ENCODE measurements around the gene TBC1D23.
"Not testable (repeated sequence)": the region's sequence is repeated elsewhere in the genome, so short reads cannot be mapped to it uniquely, and the experiment has no call there.

TBC1D23 gene

DNA sequence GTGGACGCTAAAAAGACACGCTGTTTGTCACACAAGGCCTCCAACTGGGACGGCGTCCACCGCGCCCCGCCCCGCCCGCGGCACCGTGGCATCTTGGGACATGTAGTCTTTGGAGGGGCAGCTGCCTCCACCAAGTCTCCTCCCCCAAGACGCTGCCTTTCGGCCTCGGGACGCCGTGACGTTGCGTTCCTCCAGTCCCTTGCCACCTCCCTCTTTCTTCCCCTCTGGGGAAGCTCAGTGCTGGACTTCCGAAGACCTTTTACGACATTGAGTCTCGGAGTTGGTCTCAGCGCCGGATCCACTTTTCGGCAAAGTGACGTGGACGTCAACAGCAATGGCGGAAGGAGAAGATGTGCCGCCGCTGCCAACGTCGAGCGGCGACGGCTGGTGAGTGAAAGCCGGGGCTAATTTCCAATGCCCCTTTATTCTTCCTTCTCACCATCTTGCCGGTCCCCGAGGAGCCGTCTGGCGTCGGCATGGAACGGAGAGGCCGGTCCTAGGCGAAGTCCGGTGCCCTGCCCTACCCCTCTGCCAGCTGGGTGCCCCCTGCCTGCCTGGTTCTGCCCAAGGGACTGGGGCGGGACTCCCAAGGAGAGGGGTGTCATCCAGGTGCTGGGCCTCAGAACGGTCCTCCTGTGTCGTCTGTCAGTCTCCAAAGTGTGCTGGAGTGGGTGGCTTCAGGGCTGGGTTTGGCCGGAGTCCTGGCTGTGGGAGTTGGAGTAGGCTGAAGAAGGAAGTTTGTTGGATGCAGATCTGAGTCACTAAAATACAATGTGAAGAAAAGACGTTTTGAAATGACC, at the start of gene TBC1D23:
Gene TBC1D23, plus strand, starts transcription at position 308 of the 800 bp plus-strand sequence. Its CDS starts 27 bp downstream, at position 335.
- peak; percentile 96 for DNase-seq

DNA sequence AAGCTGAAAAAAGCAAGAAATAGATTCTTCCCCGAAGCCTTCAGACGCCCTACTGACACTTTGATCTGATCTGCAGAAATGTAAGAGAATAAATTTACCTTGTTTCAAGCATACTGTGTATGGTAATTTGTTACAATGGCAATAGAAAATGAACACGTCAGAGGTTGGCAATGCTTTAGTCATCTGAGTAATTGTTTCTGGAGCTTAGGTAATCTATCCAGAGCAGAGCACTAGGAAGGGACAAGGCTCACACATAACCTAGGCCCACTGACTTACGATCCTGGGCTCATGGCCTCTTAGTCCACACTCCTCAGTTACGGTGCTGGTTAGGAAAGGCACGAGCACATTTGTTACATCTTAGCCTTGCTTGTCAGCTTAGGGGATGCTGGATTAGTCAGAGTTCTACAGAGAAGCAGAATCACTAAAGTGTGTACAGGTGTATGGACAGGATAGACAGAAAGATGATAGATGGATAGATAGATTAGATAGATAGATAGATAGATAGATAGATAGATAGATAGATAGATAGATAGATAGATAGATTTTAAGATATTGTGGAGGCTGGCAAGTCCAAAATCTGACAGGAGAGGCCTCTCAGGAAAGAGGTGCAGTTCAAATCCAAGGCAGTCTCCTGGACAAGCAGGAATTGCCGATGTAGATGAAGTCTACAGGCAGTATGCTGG, 46.8 kb upstream of the TBC1D23 start:
- DNase-seq = no peak

GRCh38 chr3:100214574-100214964, 46.2 kb upstream of the TBC1D23 start:
- DNase-seq = no peak

DNA sequence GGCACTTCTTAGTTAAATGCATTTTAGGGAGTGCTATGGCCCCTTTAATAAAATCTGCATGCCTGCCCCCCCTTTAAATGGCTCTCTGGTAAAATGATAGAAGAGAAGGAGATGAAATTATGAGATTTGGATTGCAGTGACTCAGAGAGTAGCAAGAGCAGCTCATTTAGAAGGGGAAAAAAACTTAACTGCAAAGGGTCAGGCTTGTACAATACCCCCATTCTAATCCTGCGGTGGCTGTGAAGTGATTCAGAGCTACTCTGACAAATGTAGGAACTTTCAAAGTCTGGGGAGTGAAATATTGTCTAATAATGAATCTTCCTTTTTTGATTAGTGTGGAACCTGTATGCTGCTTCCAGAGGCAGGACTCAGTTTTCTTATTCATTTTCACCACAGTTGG, 44.1 kb upstream of the TBC1D23 start:
- no peak for DNase-seq

GRCh38 chr3:100221159-100221558, 39.6 kb upstream of the TBC1D23 start:
- no peak for DNase-seq

- DNase-seq = no peak
These were observed 35.6 kb upstream of the TBC1D23 start for GRCh38 chr3:100225193-100225592.

- DNase-seq = no peak
These were observed 34.9 kb upstream of the TBC1D23 start for GRCh38 chr3:100225883-100226282.

DNA sequence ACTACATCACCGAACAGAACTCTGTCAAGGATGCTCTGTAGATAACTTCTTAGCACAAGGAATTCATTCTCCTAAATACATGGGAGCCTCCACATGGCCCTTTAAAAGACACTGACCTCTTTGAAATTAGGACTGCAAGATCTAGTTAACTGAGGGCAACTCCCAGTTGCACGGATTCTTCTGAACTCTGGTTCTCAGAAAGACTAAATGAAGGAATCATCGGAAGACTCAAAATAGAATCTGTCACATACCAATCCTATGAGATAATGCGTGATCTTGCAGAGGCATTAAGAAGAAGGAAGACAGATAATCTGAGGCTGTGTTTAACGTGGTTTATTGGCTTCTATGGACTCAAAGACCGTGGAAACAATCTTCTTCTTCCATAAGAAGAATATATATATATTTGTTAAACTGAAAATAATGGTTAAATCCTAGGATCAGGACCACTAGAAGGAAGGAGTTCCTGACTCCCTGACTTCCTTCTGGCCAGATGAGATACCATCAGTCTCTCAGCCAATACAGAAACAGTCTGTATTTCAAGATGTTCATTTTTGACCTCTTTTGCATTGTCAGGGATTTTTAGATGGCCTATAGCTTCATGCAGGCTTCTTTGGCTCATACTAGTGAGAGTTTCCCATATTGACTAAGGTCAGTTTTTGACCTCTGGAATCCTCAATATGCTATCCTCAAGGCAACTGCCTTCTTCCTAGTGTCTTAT, 33.9 kb upstream of the TBC1D23 start:
- DNase-seq = no peak

DNA sequence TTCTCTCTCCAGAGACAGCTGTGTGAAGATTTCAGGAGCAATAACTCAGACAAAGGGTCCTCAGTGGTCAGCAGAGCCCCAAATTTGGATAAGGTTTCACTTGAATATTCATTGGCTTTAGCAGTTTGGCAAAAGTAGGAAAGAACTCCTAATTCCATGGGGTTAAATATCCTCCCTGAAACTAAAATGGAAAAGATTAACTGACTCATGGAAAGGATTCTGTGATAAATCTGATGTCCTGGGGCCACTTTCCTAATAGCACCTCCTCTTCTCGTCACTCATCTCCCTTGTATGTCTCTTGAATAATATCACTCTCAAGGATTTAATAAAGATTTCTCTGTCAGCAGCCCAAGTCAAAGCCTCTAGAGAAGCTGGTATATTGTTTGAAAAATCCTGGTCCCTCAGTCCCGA, 33.3 kb upstream of the TBC1D23 start:
- DNase-seq = no peak

DNA sequence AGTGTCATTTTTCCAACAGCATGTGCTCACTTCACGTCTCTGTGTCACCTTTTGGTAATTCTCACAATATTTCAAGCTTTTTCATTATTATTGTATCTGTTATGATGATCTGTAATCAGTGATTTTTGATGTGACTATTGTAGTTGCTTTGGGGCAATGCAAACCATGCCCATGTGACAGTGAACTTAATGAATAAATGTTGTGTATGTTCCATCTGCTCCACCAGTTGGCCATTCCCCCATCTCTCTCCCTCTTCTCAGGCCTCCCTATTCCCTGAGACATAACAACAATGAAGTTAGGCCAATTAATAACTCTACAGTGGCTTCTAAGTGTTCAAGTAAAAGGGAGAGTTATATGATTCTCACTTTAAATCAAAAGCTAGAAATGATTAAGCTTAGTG, 32.5 kb upstream of the TBC1D23 start:
- no peak for DNase-seq

GRCh38 chr3:100229188-100229587, 31.6 kb upstream of the TBC1D23 start:
- not testable (repeated sequence) for DNase-seq

- DNase-seq = no peak
These were observed 30.1 kb upstream of the TBC1D23 start for GRCh38 chr3:100230710-100231109.

DNA sequence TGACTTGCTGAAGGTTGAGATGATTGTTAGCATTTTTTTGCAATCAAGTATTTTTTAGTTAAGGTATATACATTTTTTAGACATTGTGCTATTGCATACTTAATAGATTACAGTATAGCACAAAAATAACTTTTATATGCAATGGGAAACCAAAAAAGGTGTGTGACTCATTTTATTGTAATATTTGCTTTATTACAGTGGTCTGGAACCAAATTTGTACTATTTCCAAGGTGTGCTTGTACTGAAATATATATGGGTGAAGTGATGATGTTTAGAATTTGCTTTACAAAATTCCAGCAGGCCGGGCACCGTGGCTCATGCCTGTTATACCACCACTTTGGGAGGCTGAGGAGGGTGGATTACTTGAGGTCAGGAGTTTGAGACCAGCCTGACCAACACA, 29.1 kb upstream of the TBC1D23 start:
- no peak for DNase-seq

DNA sequence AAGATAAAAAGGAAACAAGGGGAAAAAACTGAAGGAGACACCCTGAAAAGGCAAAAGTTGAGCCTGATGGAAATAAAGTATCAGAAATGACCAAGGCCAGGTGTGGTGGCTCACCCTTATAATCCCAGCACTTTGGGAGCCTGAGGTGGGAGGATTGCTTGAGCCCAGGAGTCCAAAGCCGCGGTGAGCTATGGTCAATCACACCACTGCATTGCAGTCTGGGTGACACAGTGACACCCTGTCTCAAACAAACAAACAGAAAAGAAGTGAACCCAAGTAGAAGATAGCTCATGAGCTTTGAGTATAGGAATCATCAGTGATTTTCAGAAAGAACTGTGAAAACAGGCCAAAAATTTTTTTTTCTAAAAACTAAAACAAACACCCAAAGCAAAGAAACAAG, 26.4 kb upstream of the TBC1D23 start:
- no peak for DNase-seq

GRCh38 chr3:100238599-100238998, 22.2 kb upstream of the TBC1D23 start:
- DNase-seq = no peak

DNA sequence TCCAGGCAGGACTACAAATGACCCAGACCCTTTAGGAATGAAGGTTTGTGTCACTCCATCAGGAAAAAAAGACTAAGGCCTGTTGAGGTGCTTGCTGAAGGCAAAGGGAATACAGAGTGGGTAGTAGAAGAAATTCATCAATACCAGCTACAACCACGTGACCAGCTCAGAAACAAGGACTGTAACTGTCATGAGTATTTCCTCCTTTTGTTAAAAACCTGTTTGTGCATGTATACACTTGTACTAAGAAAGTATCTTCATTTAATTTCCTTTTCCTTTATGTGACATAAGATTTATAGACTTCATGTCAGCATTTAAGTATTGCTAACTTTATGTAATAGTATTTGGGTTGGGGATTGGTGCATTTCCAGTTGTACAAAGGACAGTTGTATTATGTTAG, 18.3 kb upstream of the TBC1D23 start:
- not testable (repeated sequence) for DNase-seq

GRCh38 chr3:100244264-100244663, 16.5 kb upstream of the TBC1D23 start:
- DNase-seq = no peak

DNA sequence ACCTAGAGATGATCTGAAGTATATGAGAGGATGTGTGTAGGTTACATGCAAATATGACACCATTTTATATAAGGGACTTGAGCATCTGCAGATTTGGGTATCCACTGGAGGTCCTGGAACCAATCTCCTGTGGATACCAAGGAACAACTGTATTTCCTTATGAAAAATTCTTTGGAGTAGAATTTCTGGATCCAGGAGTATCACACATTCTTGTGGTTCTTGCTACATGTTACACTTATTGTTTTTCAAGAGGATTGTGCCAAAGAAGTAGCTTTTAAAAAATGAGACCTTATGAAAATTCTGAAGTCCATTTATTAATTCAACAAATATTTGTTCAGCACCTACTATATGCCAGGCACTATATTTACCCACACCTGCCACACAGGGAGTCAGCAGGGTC, 15.7 kb upstream of the TBC1D23 start:
- no peak for DNase-seq

- peak; percentile 14 to 23 for DNase-seq
These were observed 14.9 kb upstream of the TBC1D23 start for GRCh38 chr3:100245927-100246326.

GRCh38 chr3:100246999-100247398, 13.8 kb upstream of the TBC1D23 start:
- no peak for DNase-seq

DNA sequence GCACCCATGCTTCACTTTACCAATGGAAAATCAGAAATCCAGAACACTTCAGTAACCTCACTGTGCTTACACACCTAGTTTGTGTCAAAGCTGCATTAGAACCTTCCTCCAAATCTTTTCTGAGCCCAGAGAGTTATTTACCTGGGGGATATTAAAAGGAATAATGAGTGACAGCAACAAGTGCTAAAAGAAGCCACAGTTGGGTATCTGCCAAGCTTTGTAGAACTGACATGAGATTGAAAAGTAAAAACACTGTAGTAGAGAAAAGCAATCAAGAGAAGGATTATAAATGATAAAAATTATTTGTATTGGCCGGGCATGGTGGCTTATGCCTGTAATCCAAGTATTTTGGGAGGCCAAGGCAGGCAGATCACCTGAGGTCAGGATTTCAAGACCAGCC, 8.8 kb upstream of the TBC1D23 start:
- no peak for DNase-seq

GRCh38 chr3:100254168-100254777, 6.5 kb upstream of the TBC1D23 start:
- peak; percentile 24 to 31 for DNase-seq

- no peak for DNase-seq
These were observed 4.1 kb upstream of the TBC1D23 start for GRCh38 chr3:100256731-100257151.
